ENCODE results near the gene BRD3OS. TPM values are rescaled to one million over a fixed set of nuclear protein-coding genes. Genes with fewer than 3 reads are reported as not detected.

Gene BRD3OS
- total RNA-seq, 1 donor from 2014 or later, result 17.3 TPM

- no peak for TF ChIP-seq CTCF (IDR thresholded peaks at IDR 0.05)
- H3K4me3 Mint-ChIP-seq, result no peak overlapping the region
- H3K27ac Mint-ChIP-seq, result no peak overlapping the region
- H3K4me1 Mint-ChIP-seq, result no peaks in the 10 kb centered on the region
- ChIA-PET CTCF (no interaction called here), POLR2A (no interaction called here)
- no peaks in the 10 kb centered on the region for H3K9me3 Mint-ChIP-seq
- no peaks in the 10 kb centered on the region for H3K36me3 Mint-ChIP-seq (ENCODE audit: low read depth)
- no peak for DNase-seq
- no peak for ATAC-seq (ENCODE audit: low read depth)
- intact Hi-C loops (cut with micrococcal nuclease), result no loop called here
- peaks cover 19% of the 10 kb centered on the region for H3K27me3 Mint-ChIP-seq
These were observed 17.7 kb upstream of the BRD3OS start for GRCh38 chr9:134007571-134007970.

DNA sequence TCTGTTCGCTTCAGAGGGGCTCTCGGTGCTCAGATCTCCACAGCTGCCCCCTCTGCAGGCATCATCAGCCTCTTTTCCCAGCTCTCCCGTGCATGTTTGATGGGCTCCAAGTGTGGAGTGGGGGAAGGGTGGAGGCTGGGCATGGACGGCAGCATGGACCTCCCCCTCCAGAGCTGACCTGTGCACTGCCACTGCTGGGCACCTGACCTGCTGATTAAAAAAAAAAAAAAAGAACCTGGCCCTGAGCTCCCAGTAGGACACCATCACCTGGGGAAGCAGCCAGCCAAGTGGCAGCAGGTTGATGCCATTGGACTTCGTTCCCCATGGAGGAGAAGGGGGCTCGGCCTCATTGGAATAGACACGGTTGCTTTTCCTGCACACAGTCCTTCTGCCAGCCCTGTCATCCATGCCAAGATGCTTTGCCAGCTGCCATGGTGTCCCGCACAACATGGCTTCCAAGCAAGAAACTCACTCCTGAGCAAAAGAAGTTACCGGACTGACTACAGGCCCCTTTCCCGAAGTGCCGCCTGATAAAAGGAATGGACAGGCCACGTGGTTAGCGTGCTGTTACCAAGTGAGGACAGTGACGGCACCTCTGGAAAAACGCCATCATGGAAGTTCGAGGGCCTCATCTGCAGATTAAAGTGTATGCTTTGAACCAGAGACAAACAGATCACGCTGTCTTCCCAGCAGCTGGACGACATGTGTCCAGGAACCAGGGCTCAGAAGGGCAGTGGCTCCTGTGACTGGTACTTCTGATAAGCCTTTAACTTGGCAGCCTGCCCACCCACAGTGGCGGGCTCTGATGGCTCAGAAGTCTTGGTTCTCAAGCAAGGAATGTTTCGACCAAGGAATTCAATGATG, 14.7 kb upstream of the BRD3OS start:
- Mint-ChIP-seq H3K27me3 (peaks cover 14% of the 10 kb centered on the region), H3K4me1 (no peaks in the 10 kb centered on the region), H3K9me3 (no peaks in the 10 kb centered on the region), H3K4me3 (no peak overlapping the region), H3K27ac (no peak overlapping the region), H3K36me3 (ENCODE audit: low read depth) (no peaks in the 10 kb centered on the region)
- CTCF ChIA-PET, result no interaction called here
- POLR2A ChIA-PET, result interaction anchor here (1.1 kb wide), 1 partner anchor 15 kb away, joined by 3 read pairs; no protein-coding TSS in a partner anchor
- DNase-seq (no peak), ATAC-seq (ENCODE audit: low read depth) (no peak)
- no peak for TF ChIP-seq CTCF (IDR thresholded peaks at IDR 0.05)
- intact Hi-C loops (cut with micrococcal nuclease), result no loop called here

DNA sequence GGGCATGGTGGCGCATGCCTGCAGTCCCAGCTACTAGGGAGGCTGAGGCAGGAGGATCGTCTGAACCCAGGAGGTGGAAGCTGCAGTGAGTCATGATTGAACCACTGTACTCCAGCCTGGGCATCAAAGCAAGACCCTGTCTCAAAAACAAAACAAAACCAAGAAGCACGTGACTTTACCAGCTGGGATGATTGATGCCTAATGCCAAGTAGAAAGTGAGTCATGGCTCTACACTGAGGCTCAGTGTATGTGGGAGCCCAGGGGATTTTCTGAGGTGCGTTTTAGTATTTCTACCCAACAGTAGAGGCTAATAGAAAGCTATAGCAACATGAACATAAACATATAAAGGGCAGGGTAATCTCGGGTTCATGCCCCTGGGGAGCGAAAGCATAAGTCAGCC, 13.9 kb upstream of the BRD3OS start:
- Mint-ChIP-seq H3K4me3 (no peak overlapping the region), H3K27ac (no peak overlapping the region), H3K27me3 (peaks cover 14% of the 10 kb centered on the region), H3K4me1 (no peaks in the 10 kb centered on the region), H3K9me3 (no peaks in the 10 kb centered on the region), H3K36me3 (ENCODE audit: low read depth) (no peaks in the 10 kb centered on the region)
- ATAC-seq (ENCODE audit: low read depth) (no peak), DNase-seq (no peak)
- intact Hi-C loops (cut with micrococcal nuclease), result no loop called here
- no peak for TF ChIP-seq CTCF (IDR thresholded peaks at IDR 0.05)
- ChIA-PET POLR2A (no interaction called here), CTCF (no interaction called here)

DNA sequence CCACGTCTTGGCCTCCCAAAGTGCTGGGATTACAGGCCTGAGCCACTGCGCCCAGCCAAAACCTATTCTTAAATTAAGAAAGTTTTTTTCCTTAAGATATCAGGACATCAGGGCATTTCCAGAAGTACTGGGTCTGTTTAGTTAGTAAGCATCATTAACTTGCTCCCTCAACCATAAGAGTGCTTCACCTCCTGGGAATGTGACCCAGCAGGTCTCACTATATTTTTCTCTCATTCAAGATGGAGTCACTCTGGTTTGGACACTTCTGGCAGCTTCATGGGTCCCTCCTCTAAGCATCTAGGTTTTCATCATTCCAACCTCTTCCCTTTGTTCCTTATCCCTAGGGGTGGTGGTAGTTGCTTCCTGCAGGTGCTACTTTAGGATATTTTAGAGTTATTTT, 10.3 kb upstream of the BRD3OS start:
- Mint-ChIP-seq H3K36me3 (ENCODE audit: low read depth) (no peaks in the 10 kb centered on the region), H3K4me1 (no peaks in the 10 kb centered on the region), H3K27ac (no peak overlapping the region), H3K27me3 (no peaks in the 10 kb centered on the region), H3K4me3 (no peak overlapping the region), H3K9me3 (no peaks in the 10 kb centered on the region)
- TF ChIP-seq CTCF (IDR thresholded peaks at IDR 0.05), result no peak
- no peak for DNase-seq
- intact Hi-C loops (cut with micrococcal nuclease), result no loop called here
- no peak for ATAC-seq (ENCODE audit: low read depth)
- POLR2A ChIA-PET, result no interaction called here
- CTCF ChIA-PET, result no interaction called here

- peaks cover 16% of the 10 kb centered on the region for H3K36me3 Mint-ChIP-seq (ENCODE audit: low read depth)
- ATAC-seq (ENCODE audit: low read depth), result no peak
- H3K4me1 Mint-ChIP-seq, result peaks cover 16% of the 10 kb centered on the region
- intact Hi-C loops (cut with micrococcal nuclease), result loop anchor here (2.0 to 10.0 kb wide), 3 partner anchors 110 to 650 kb away; partner anchors contain the start of genes STKLD1 and SURF4
- no peak for TF ChIP-seq CTCF (IDR thresholded peaks at IDR 0.05)
- H3K27ac Mint-ChIP-seq, result peak overlapping the region; percentile 9
- no peaks in the 10 kb centered on the region for H3K27me3 Mint-ChIP-seq
- H3K9me3 Mint-ChIP-seq, result no peaks in the 10 kb centered on the region
- ChIA-PET POLR2A (interaction anchor here (0.6 to 1.1 kb wide), 4 partner anchors 27 to 1457 kb away, joined by 3 to 5 read pairs (median 4); no protein-coding TSS in a partner anchor), CTCF (interaction anchor here (1.9 kb wide), 1 partner anchor 242 kb away, joined by 9 read pairs; no protein-coding TSS in a partner anchor)
- H3K4me3 Mint-ChIP-seq, result no peak overlapping the region
- no peak for DNase-seq
These were observed 978 bp upstream of the BRD3OS start for GRCh38 chr9:134024214-134024792.

Measured in activated B cell treated with CpG ODN at 0.5 μM for 24 hours (primary cell).